NT2/D1 (cell line): Measurements from ENCODE around the gene EMID1.
"Not testable (repeated sequence)": the region's sequence is repeated elsewhere in the genome, so short reads cannot be mapped to it uniquely, and the experiment has no call there.

Source experiments
- DNase-seq: peaks from one replicate; pipeline ENCODE4 v3.0.0-alpha.2; 2011; ENCODE audit warnings: low read depth, low spot score
- H3K27me3 ChIP-seq: 2 replicates; pipeline ENCODE4 v1.6.0; 2011; ENCODE audit warnings: mild to moderate bottlenecking; ENCODE audit not compliant: insufficient read length, insufficient read depth
- H3K36me3 ChIP-seq: 2 replicates; pipeline ENCODE4 v1.6.1; 2011; ENCODE audit warnings: mild to moderate bottlenecking, low read length, mixed read lengths; ENCODE audit not compliant: insufficient read depth, insufficient read length
- H3K4me1 ChIP-seq: 2 replicates; pipeline ENCODE4 v1.5.1; 2011; ENCODE audit not compliant: insufficient read depth, insufficient read length
- H3K4me3 ChIP-seq: 2 replicates; pipeline ENCODE4 v1.5.1; 2011; ENCODE audit warnings: low read depth; ENCODE audit not compliant: insufficient read length
- H3K9ac ChIP-seq: 2 replicates; pipeline ENCODE4 v1.6.0; 2011; ENCODE audit warnings: low read depth; ENCODE audit not compliant: insufficient read length
- H3K9me3 ChIP-seq: 2 replicates; pipeline ENCODE4 v1.5.1; 2011; ENCODE audit warnings: mild to moderate bottlenecking, low read length; ENCODE audit not compliant: insufficient read depth
- SUZ12 ChIP-seq: IDR thresholded peaks from 2 replicates; pipeline ENCODE4 v1.6.1; 2011; ENCODE audit not compliant: insufficient read length, insufficient read depth; ENCODE audit errors: extremely low read depth
- YY1 ChIP-seq: IDR thresholded peaks from 2 replicates; pipeline ENCODE4 v1.6.1; 2011; ENCODE audit not compliant: insufficient read length, insufficient read depth
- ZNF274 ChIP-seq: IDR thresholded peaks from 2 replicates; pipeline ENCODE4 v1.6.1; 2011; ENCODE audit warnings: mild to moderate bottlenecking, low read depth, low read length

EMID1 gene

GRCh38 chr22:29243874-29244446 is 38.3 kb downstream of the EMID1 start:
- H3K4me1 ChIP-seq: no peaks in the 10 kb centered on the region
- peaks cover 21% of the 10 kb centered on the region for H3K9me3 ChIP-seq
- no peaks in the 10 kb centered on the region for H3K36me3 ChIP-seq
- H3K27me3 ChIP-seq: no peaks in the 10 kb centered on the region
- TF ChIP-seq ZNF274: no peak
- TF ChIP-seq SUZ12: no peak
- TF ChIP-seq YY1: no peak
- no peak overlapping the region for H3K4me3 ChIP-seq
- no peak for DNase-seq
- H3K9ac ChIP-seq: no peak overlapping the region

GRCh38 chr22:29244785-29245625 is 39.3 kb downstream of the EMID1 start:
- Histone ChIP-seq H3K4me3 (no peak overlapping the region), H3K9ac (no peak overlapping the region), H3K27me3 (no peaks in the 10 kb centered on the region), H3K4me1 (no peaks in the 10 kb centered on the region), H3K36me3 (no peaks in the 10 kb centered on the region), H3K9me3 (peaks cover 14% of the 10 kb centered on the region)
- TF ChIP-seq SUZ12: no peak
- no peak for TF ChIP-seq YY1
- no peak for TF ChIP-seq ZNF274
- DNase-seq: no peak

GRCh38 chr22:29245626-29246385 is 40.1 kb downstream of the EMID1 start:
- peaks cover 14% of the 10 kb centered on the region for H3K9me3 ChIP-seq

GRCh38 chr22:29247891-29248290 is 42.2 kb downstream of the EMID1 start:
- H3K4me3 ChIP-seq, DNase-seq, H3K36me3 ChIP-seq, H3K9ac ChIP-seq, H3K9me3 ChIP-seq, H3K27me3 ChIP-seq, H3K4me1 ChIP-seq: not testable (repeated sequence)

More at GRCh38 chr22:29245626-29246385, 40.1 kb downstream of the EMID1 start:
- Histone ChIP-seq H3K27me3 (no peaks in the 10 kb centered on the region), H3K36me3 (no peaks in the 10 kb centered on the region), H3K4me3 (no peak overlapping the region), H3K4me1 (no peaks in the 10 kb centered on the region), H3K9ac (no peak overlapping the region)
- TF ChIP-seq YY1 (no peak), SUZ12 (no peak), ZNF274 (no peak)
- DNase-seq: peak; percentile 32

GRCh38 chr22:29251265-29251664 is 45.6 kb downstream of the EMID1 start:
- Histone ChIP-seq H3K27me3 (no peaks in the 10 kb centered on the region), H3K9me3 (no peaks in the 10 kb centered on the region), H3K4me3 (no peak overlapping the region), H3K4me1 (no peaks in the 10 kb centered on the region), H3K9ac (no peak overlapping the region), H3K36me3 (no peaks in the 10 kb centered on the region)
- DNase-seq: no peak
- TF ChIP-seq SUZ12 (no peak), YY1 (no peak), ZNF274 (no peak)

- TF ChIP-seq SUZ12 (no peak), ZNF274 (no peak), YY1 (no peak)
- Histone ChIP-seq H3K4me1 (no peaks in the 10 kb centered on the region), H3K27me3 (no peaks in the 10 kb centered on the region), H3K4me3 (no peak overlapping the region), H3K9me3 (no peaks in the 10 kb centered on the region), H3K9ac (no peak overlapping the region), H3K36me3 (no peaks in the 10 kb centered on the region)
- no peak for DNase-seq
Observed at GRCh38 chr22:29251981-29252911, 46.5 kb downstream of the EMID1 start.
